GM12878 (cell line): Measurements from ENCODE around the gene TYW1. TPM values are rescaled to one million over a fixed set of nuclear protein-coding genes. Genes with fewer than 3 reads are reported as not detected.
"Not testable (repeated sequence)": the region's sequence is repeated elsewhere in the genome, so short reads cannot be mapped to it uniquely, and the experiment has no call there.

Source experiments
- ATAC-seq: fragments of 200-7000 bp; cut with Tn5 transposase; 3 replicates; pipeline ENCODE4 v1.9.1; 2020; ENCODE audit warnings: mild to moderate bottlenecking, moderate library complexity
- BruUV-seq: library from RNA; stranded (reverse); fragments of 400-500 nt; replicated peaks from 2 replicates; lab custom pipeline; 2021; lab: Mats Ljungman, UMichigan
- CTCF ChIA-PET: fragments of 300-600 bp; sonication (Branson Sonifier 250); formaldehyde crosslinking; extraction: SDS; loops from one replicate; lab custom pipeline; 2021; ENCODE audit warnings: inconsistent platforms; lab: Yijun Ruan, JAX
- POLR2A ChIA-PET: fragments of 350-600 bp; formaldehyde crosslinking; extraction: SDS; loops from one replicate; lab custom pipeline; 2021; ENCODE audit warnings: inconsistent platforms; lab: Charles Lee
- RAD21 ChIA-PET: fragments of 300-600 bp; sonication (Branson Sonifier 250); formaldehyde crosslinking; loops from one replicate; lab custom pipeline; 2023; ENCODE audit warnings: antibody characterized with exemption; ENCODE audit not compliant: unreplicated experiment; lab: Charles Lee
- SMC1A ChIA-PET: fragments of 300-600 bp; sonication (Branson Sonifier 250); formaldehyde crosslinking; loops from one replicate; lab custom pipeline; 2023; ENCODE audit not compliant: unreplicated experiment, uncharacterized antibody; lab: Charles Lee
- DNase-seq: peaks from one replicate; pipeline ENCODE4 v3.0.0-alpha.2; 2011; ENCODE audit warnings: low read depth, low spot score
- FAIRE-seq: peaks from 3 replicates; lab custom pipeline; 2011; peaks lifted over from hg19 to GRCh38; lab: Jason Lieb, UNC
- H2AFZ ChIP-seq: 2 replicates; pipeline ENCODE4 v1.6.0; 2011; ENCODE audit warnings: low read depth, low read length, control low read depth; ENCODE audit not compliant: control insufficient read depth
- H3K27ac ChIP-seq: 2 replicates; pipeline ENCODE4 v1.5.1; 2011; ENCODE audit warnings: control low read depth; ENCODE audit not compliant: control insufficient read depth, insufficient read depth
- H3K27me3 ChIP-seq, 2 experiments: replicated peaks in 1 of 2; 2 replicates each; pipeline versions ENCODE4 v1.6.0 to v1.6.1; 2011; ENCODE audit warnings: low read length in 1 of 2; ENCODE audit not compliant: control insufficient read depth in 2 of 2, insufficient read depth in 2 of 2
- H3K36me3 ChIP-seq, 2 experiments: 2 replicates each; pipeline ENCODE4 v1.5.1; 2011; ENCODE audit warnings: low read length in 1 of 2; ENCODE audit not compliant: control insufficient read depth in 2 of 2, insufficient read depth in 2 of 2
- H3K4me1 ChIP-seq: 2 replicates; pipeline ENCODE4 v1.6.1; 2011; ENCODE audit warnings: mild to moderate bottlenecking, low read length, moderate library complexity, mixed read lengths; ENCODE audit not compliant: control insufficient read depth, insufficient read depth
- H3K4me2 ChIP-seq: 2 replicates; pipeline ENCODE4 v1.6.0; 2011; ENCODE audit warnings: control low read depth; ENCODE audit not compliant: control insufficient read depth, insufficient read depth
- H3K4me3 ChIP-seq: fragments of 200-600 bp; sonication (generic); 2 replicates; pipeline ENCODE4 v1.5.1; 2016
- H3K79me2 ChIP-seq: 2 replicates; pipeline ENCODE4 v1.6.0; 2011; ENCODE audit warnings: low read length; ENCODE audit not compliant: control insufficient read depth, insufficient read depth
- H3K9ac ChIP-seq: 2 replicates; pipeline ENCODE4 v1.8.0; 2011; ENCODE audit warnings: low read length, control low read depth, mixed read lengths; ENCODE audit not compliant: control insufficient read depth, insufficient read depth
- H3K9me3 ChIP-seq: replicated peaks from 3 replicates; pipeline ENCODE4 v1.5.1; 2011; ENCODE audit warnings: mild to moderate bottlenecking, low read length; ENCODE audit not compliant: control insufficient read depth, insufficient read depth
- H4K20me1 ChIP-seq: 2 replicates; pipeline ENCODE4 v1.6.0; 2011; ENCODE audit not compliant: control insufficient read depth, insufficient read depth
- ATF7 ChIP-seq: fragments of 450-650 bp; IDR thresholded peaks from 2 replicates; pipeline ENCODE4 v1.6.1; 2016; ENCODE audit warnings: low read depth, mild to moderate bottlenecking
- CTCF ChIP-seq, 3 experiments: IDR thresholded peaks in 2 of 3; conservative IDR thresholded peaks in 1 of 3; 2 replicates each; pipeline ENCODE4 v1.5.1; 2011; ENCODE audit warnings: low read depth in 3 of 3, low read length in 3 of 3, mild to moderate bottlenecking in 3 of 3, control low read depth in 2 of 3, moderate library complexity in 2 of 3, inconsistent platforms in 1 of 3, mixed read lengths in 1 of 3; ENCODE audit not compliant: control insufficient read depth in 2 of 3, insufficient read depth in 1 of 3; ENCODE audit errors: extremely low read depth in 1 of 3
- ESRRA ChIP-seq: IDR thresholded peaks from 2 replicates; pipeline ENCODE4 v1.6.1; 2012; ENCODE audit warnings: mild to moderate bottlenecking, low read length, improper control_type of control experiment
- LARP7 ChIP-seq: fragments of 450-650 bp; IDR thresholded peaks from 2 replicates; pipeline ENCODE4 v1.6.1; 2017; ENCODE audit warnings: mild to moderate bottlenecking
- MEF2A ChIP-seq: IDR thresholded peaks from 2 replicates; pipeline ENCODE4 v1.6.1; 2011; ENCODE audit warnings: low read depth, mild to moderate bottlenecking, low read length, moderate library complexity; ENCODE audit not compliant: insufficient read depth
- MYC ChIP-seq: IDR thresholded peaks from 2 replicates; pipeline ENCODE4 v1.6.1; 2011; ENCODE audit warnings: mild to moderate bottlenecking, low read length, moderate library complexity, inconsistent platforms; ENCODE audit not compliant: insufficient read depth, insufficient replicate concordance, insufficient read length, severe bottlenecking
- PBX3 ChIP-seq: IDR thresholded peaks from 2 replicates; pipeline ENCODE4 v1.6.1; 2011; ENCODE audit warnings: mild to moderate bottlenecking, low read depth, low read length, moderate library complexity; ENCODE audit not compliant: insufficient replicate concordance
- RFX5 ChIP-seq: IDR thresholded peaks from 2 replicates; pipeline ENCODE4 v1.6.1; 2011; ENCODE audit warnings: low read depth, low read length, improper control_type of control experiment
- USF1 ChIP-seq: IDR thresholded peaks from 2 replicates; pipeline ENCODE4 v1.6.1; 2011; ENCODE audit warnings: borderline replicate concordance, low read depth, mild to moderate bottlenecking, moderate library complexity, mixed read lengths, low read length; ENCODE audit not compliant: insufficient read depth; ENCODE audit errors: extremely low read length
- YBX1 ChIP-seq: fragments of 450-650 bp; IDR thresholded peaks from 2 replicates; pipeline ENCODE4 v1.6.1; 2016; ENCODE audit warnings: antibody characterized with exemption
- YY1 ChIP-seq: IDR thresholded peaks from 2 replicates; pipeline ENCODE4 v1.6.1; 2011; ENCODE audit warnings: low read depth, mild to moderate bottlenecking, low read length
- ZSCAN29 ChIP-seq: fragments of 450-650 bp; IDR thresholded peaks from 2 replicates; pipeline ENCODE4 v1.6.1; 2017; ENCODE audit warnings: mild to moderate bottlenecking, moderate library complexity
- WGBS: methylation state at CpG from one replicate; pipeline ENCODE4 v1.1.6; 2016; ENCODE audit warnings: low lambda C conversion rate; ENCODE audit not compliant: insufficient replicate concordance, insufficient coverage; ENCODE audit errors: missing lambda C conversion rate; 5-methylcytosine and 5-hydroxymethylcytosine counted together
- in situ Hi-C: fragments of 300-500 bp; cut with MboI; formaldehyde crosslinking; loops from 9 replicates; pipeline ENCODE4 v1.14.3; 2018; ENCODE audit warnings: mixed read lengths
- intact Hi-C: fragments of 100-400 bp; cut with micrococcal nuclease; formaldehyde crosslinking; loops from one replicate; pipeline ENCODE4 v1.14.2; 2022; ENCODE audit not compliant: unreplicated experiment
- polyA plus RNA-seq, 11 experiments: library from polyadenylated mRNA; depleted of rRNA in 4 of 11; unstranded in 6 of 11; stranded (reverse) in 5 of 11; fragments of >200 nt; fragmentation: Nextera tagmentation in 4 of 11; fragmentation: Illumina TruSeq in 1 of 11; extraction: Ambion mirVana in 4 of 11; extraction: Trizol in 1 of 11; gene quantifications; 1 replicate in 1 of 11; 2 replicates in 10 of 11; pipeline versions ENCODE4 v1.2.1 to v1.2.3, GENCODE V29; 2011 to 2016; ENCODE audit warnings: inconsistent platforms in 2 of 11, missing spikeins in 2 of 11, low read depth in 1 of 11
- total RNA-seq, 4 experiments: library from RNA; depleted of rRNA in 3 of 4; stranded (reverse); fragments of >200 nt in 3 of 4; fragmentation: Illumina TruSeq in 1 of 4; extraction: Trizol in 1 of 4; gene quantifications; 2 replicates each; pipeline versions ENCODE4 v1.2.1 to v1.2.3, GENCODE V29; 2013 to 2021

TYW1 gene
- total and polyA plus RNA-seq, 10 of the 15 experiments (the other 5 are each of a cell fraction or from before 2014, with no cell fraction given) = 11.3 to 29.0 (median 18.4) TPM

GRCh38 chr7:67045496-67045995, 48.9 kb downstream of the TYW1 start:
- Histone ChIP-seq H3K9ac (no peak overlapping the region), H3K9me3 (no peaks in the 10 kb centered on the region), H3K4me1 (no peaks in the 10 kb centered on the region), H4K20me1 (no peaks in the 10 kb centered on the region), H2AFZ (no peak overlapping the region), H3K4me3 (no peak overlapping the region), H3K79me2 (no peaks in the 10 kb centered on the region), H3K36me3 (no peaks in the 10 kb centered on the region; a peak in 1 of 4 replicates), H3K27me3 (no peaks in the 10 kb centered on the region), H3K4me2 (no peak overlapping the region), H3K27ac (no peak overlapping the region)
- intact Hi-C loops = no loop called here
- ATAC-seq = no peak
- no peak for TF ChIP-seq LARP7
- TF ChIP-seq ZSCAN29 = no peak
- TF ChIP-seq ATF7 = no peak
- no peak for TF ChIP-seq YY1
- TF ChIP-seq CTCF (IDR thresholded peaks at IDR 0.05 in 2 of 3, conservative IDR thresholded peaks at IDR 0.05 in 1 of 3; ENCODE audit: control insufficient read depth in 2 of 3, extremely low read depth in 1 of 3, insufficient read depth in 1 of 3, low read depth in 3 of 3, low read length in 3 of 3) = no peak
- no peak for TF ChIP-seq RFX5
- TF ChIP-seq YBX1 = no peak
- TF ChIP-seq MEF2A = no peak
- no peak for TF ChIP-seq ESRRA
- TF ChIP-seq PBX3 = no peak
- no peak for TF ChIP-seq USF1
- no peak for TF ChIP-seq MYC
- in situ Hi-C loops = loop anchor here (25.0 kb wide), 1 partner anchor 267 kb away; no protein-coding TSS in a partner anchor
- ChIA-PET RAD21 (no interaction called here), CTCF (no interaction called here), SMC1A (interaction anchor here (0.7 to 0.8 kb wide), 2 partner anchors 23 to 304 kb away, joined by 3 read pairs; no protein-coding TSS in a partner anchor), POLR2A (interaction anchor here (0.6 kb wide), 1 partner anchor 302 kb away, joined by 3 read pairs; no protein-coding TSS in a partner anchor)
- 96% methylated on average over 4 of the region's 4 CpGs for WGBS
- BruUV-seq = no TSS peak
- FAIRE-seq = no peak
- no peak for DNase-seq

GRCh38 chr7:67046819-67047218, 50.2 kb downstream of the TYW1 start:
- H3K4me1 ChIP-seq, H3K4me3 ChIP-seq, intact Hi-C loops, BruUV-seq, H3K36me3 ChIP-seq, ATAC-seq, H3K79me2 ChIP-seq, H3K4me2 ChIP-seq, SMC1A ChIA-PET, POLR2A ChIA-PET, FAIRE-seq, RAD21 ChIA-PET, DNase-seq, H4K20me1 ChIP-seq, H2AFZ ChIP-seq, H3K27me3 ChIP-seq, H3K9me3 ChIP-seq, H3K27ac ChIP-seq, H3K9ac ChIP-seq: not testable (repeated sequence)
- in situ Hi-C loops = loop anchor here (25.0 kb wide), 1 partner anchor 265 kb away; no protein-coding TSS in a partner anchor
- CTCF ChIA-PET = interaction anchor here (0.7 kb wide), 1 partner anchor 1802 kb away, joined by 3 read pairs; no protein-coding TSS in a partner anchor
- WGBS = 76% methylated on average over 2 of the region's 2 CpGs
